GM18508 (cell line): ENCODE measurements around the gene PHEX.
A peak's percentile ranks its signal among the peaks of the same experiment; 100 is the strongest.
"Not testable (repeated sequence)": the region's sequence is repeated elsewhere in the genome, so short reads cannot be mapped to it uniquely, and the experiment has no call there.

Experiments used
- ATAC-seq: cut with Tn5 transposase; IDR thresholded peaks from one replicate; pipeline ENCODE4 v1.9.1; 2021; ENCODE audit warnings: moderate number of reproducible peaks; ENCODE audit not compliant: insufficient read depth, unreplicated experiment

PHEX gene

DNA sequence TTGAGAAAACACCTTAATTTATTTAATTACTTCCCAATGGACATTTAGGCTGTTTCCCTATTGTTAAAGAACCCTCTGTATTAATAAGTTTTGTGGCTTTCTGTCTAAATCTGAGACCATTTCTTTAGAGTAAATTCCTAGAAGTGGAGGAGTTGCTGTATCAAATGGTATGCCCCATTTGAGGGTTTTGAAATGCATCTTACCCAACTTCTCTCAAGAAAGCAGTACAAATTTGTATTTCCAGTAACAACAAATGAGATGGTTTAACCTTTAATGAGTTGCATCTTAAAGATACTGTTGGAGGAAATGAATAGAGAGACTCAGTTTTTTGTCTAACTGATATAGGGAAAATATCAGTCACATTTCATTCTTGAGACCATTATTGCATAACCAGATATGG, 170.1 kb downstream of the PHEX start:
- ATAC-seq: no peak

DNA sequence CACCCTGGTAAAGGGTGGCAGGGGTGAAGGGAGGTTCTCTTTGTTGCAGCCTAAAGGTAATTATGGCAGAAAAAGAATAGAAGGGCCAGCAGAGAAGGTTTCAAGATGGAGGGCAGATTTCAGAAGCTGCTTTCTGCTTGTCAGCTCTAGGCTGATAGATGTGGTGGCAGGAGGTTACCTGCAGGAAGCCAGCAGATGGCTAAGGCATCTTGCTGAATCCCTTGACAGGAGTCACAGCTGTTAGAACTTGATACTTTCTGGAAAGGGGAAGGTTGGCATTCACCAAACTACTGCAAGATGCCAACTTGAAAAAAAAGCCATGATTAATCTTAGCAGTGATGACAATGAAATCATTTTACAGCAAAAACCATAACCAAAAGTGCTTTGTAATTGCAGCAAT, 171.1 kb downstream of the PHEX start:
- ATAC-seq: no peak

DNA sequence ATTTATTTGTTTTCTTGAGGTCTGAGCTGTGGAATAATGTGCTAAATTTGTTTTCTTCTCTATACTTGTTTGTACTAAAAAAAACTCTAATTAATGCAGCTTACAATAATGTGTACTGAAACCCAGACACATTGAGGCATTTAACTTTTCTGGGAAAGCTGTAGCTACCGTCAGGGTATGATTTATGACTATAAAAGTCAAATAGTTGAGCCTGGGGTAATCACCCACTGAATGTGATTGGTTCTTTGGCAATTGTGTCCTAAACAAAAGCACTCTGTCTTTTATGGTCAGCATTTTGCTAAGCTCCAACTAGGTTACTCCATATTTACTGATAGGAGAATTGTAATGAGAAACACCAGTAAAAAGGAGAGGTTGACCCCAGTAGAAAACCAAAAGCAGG, 174.7 kb downstream of the PHEX start:
- no peak for ATAC-seq

- ATAC-seq: no peak
Observed at GRCh38 chrX:22220941-22221340, 188.8 kb downstream of the PHEX start.

DNA sequence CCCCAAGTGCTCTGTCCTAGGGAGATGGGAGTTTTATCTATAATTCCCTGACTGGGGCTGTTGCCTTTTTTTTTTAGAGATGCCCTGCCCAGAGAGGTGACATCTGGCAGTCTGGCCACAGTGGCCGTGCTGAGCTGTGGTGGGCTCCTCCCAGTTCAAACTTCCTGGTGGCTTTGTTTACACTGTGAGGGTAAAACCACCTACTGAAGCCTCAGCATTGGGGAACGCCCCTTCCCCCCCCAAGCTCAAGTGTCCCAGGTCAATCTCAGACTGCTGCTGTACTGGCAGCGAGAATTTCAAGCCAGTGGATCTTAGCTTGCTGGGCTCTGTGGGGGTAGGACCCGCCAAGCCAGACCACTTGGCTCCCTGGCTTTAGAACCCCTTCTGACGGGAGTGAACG, 202.3 kb downstream of the PHEX start:
- ATAC-seq: no peak

- ATAC-seq: no peak
Observed at GRCh38 chrX:22237479-22237878, 205.4 kb downstream of the PHEX start.

GRCh38 chrX:22246620-22247019, 214.5 kb downstream of the PHEX start:
- no peak for ATAC-seq

DNA sequence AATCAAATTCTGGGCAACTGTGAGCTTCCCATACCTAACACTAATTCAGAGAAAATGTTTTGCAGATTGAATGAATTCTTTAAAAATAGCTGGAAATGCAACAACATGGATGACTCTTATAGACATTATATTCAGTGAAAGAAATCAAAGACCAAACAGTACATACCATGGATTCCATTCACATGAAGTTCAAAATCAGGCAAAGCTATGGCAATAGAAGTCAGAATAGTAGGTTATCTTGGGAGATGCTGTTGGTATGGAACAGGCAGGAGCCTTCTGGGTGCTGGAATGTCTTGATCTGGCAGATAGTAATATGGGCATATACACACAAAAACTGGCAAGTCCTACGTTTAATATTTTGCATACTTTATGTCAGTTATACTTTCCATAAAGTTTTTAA, 215.0 kb downstream of the PHEX start:
- no peak for ATAC-seq

DNA sequence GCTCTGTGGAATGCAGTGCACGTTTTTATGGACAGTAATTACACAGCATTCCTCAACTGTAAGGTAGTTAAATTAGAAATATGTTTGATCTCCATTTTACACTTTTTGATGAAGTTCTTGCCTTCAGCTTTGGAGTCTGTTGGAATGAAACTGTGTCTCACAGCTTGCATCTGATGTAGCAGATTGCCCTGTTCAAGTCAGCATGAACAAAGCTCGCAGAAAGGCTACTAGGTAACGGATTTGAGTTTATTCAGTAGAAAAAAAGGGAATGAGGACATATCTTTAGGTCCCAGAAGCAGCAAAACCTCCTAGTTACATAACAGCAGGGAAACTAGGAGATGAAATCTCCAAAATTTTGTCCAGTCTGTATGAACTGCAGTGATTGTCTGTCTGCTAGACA, 216.3 kb downstream of the PHEX start:
- ATAC-seq: no peak

- no peak for ATAC-seq
Observed at GRCh38 chrX:22249371-22249770, 217.2 kb downstream of the PHEX start.

DNA sequence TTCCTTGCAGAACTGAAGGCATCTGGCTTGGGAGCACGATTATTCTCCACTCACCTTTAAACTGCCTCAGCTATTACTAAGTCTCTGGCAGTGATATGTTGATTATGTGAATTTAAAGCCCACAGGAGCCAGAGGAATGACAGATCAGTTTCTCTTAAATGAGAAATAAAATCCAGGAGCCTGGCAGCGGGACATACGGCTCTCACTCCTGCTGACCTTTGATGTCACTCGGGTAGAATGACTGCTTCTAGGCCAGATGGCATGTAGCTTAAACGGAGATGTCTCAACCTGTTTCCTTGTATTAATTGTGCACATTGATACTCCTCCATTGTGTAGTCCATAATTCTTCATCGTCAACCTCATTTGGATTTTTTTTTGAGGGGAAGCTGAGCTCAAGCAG, 236.6 kb downstream of the PHEX start:
- no peak for ATAC-seq

DNA sequence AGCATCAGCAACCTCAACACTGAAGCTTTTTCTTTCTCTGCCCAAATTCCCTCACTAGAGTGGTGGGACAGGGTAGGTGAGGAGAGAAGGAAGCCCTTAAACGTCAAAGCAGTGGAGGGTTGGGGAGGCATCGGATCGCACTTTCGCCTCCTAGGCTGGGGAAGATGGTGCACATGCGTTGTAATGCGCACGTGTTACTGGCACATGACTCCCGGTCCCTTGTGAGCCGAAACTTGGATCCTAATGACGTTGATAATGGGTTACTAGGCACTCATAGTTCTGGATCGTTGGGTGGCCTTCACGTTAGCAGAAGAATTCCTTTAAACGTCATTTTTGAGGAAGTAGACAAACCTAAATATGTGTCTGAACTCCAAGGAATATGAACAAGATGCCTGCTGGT, 240.5 kb downstream of the PHEX start, which contains the start of gene CBLL2:
Gene CBLL2, plus strand, starts transcription at position 301 of the 400 bp plus-strand sequence. Its CDS starts 79 bp downstream, at position 380.
- no peak for ATAC-seq

- ATAC-seq: no peak
Observed at GRCh38 chrX:22273714-22274317, 241.7 kb downstream of the PHEX start.

GRCh38 chrX:22276781-22277180, 244.7 kb downstream of the PHEX start:
- ATAC-seq: no peak

- ATAC-seq: no peak
Observed at GRCh38 chrX:22278375-22278774, 246.2 kb downstream of the PHEX start.

GRCh38 chrX:22289209-22289608, 257.1 kb downstream of the PHEX start:
- not testable (repeated sequence) for ATAC-seq

GRCh38 chrX:22296871-22297270, 264.7 kb downstream of the PHEX start:
- ATAC-seq: no peak

DNA sequence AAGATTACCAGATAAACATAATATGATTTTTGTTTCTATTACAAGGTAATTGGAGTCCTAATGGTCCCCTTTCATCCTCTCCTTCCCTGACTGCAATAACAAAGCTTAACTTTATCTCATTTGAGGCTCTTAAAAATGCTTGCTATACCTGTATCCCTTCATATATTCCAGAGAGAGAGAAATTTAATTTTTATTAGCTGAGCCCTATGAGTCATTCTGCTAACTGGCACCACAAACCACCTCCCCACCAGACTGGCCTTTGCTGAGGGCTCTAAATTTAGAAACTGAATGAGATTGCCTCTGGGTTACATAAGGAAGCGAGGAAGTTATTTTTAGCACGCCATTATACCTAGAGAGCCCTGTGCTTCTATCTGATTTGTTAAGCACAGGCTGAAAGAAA, 268.0 kb downstream of the PHEX start:
- peak; percentile 91 for ATAC-seq
